ENCODE measurements around the gene OVOL2.
A peak's percentile ranks its signal among the peaks of the same experiment; 100 is the strongest.
"Not testable (repeated sequence)": the region's sequence is repeated elsewhere in the genome, so short reads cannot be mapped to it uniquely, and the experiment has no call there.

OVOL2 gene

GRCh38 chr20:18087054-18087453 lies 29.3 kb upstream of the OVOL2 start:
- H3K9me3 ChIP-seq (ENCODE audit: control insufficient read depth, insufficient read depth, low read length): no peaks in the 10 kb centered on the region
- H3K27me3 ChIP-seq (ENCODE audit: control insufficient read depth, insufficient read depth, low read length): no peaks in the 10 kb centered on the region

DNA sequence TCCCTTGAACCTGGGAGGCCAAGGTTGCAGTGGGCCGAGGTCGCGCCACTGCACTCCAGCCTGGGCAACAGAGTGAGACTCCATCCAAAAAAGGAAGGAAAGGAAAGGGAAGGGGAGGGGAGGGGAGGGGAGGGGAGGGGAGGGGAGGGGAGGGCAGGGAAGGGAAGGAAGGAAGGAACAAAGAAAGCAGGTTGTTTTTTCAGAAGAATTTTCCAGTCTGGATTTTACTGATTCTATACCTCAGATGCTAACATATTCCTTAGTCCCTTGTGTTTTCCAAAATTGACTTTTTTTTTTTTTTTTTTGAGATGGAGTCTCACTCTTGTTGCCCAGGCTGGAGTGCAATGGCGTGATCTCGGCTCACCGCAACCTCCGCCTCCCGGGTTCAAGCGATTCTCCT lies 23.1 kb upstream of the OVOL2 start:
- H3K4me1 ChIP-seq (ENCODE audit: control insufficient read depth, insufficient read depth, low read length); H3K9ac ChIP-seq (ENCODE audit: low read depth, low read length); H3K9me3 ChIP-seq (ENCODE audit: control insufficient read depth, insufficient read depth, low read length); H3K27me3 ChIP-seq (ENCODE audit: control insufficient read depth, insufficient read depth, low read length); H3K4me3 ChIP-seq (ENCODE audit: low read depth, low read length); H3K36me3 ChIP-seq (ENCODE audit: control insufficient read depth, insufficient read depth, low read length): not testable (repeated sequence)

More at GRCh38 chr20:18087054-18087453, 29.3 kb upstream of the OVOL2 start:
- Histone ChIP-seq H3K9ac (ENCODE audit: low read depth, low read length) (no peak overlapping the region), H3K36me3 (ENCODE audit: control insufficient read depth, insufficient read depth, low read length) (no peaks in the 10 kb centered on the region), H3K4me3 (ENCODE audit: low read depth, low read length) (no peak overlapping the region), H3K4me1 (ENCODE audit: control insufficient read depth, insufficient read depth, low read length) (no peaks in the 10 kb centered on the region)

DNA sequence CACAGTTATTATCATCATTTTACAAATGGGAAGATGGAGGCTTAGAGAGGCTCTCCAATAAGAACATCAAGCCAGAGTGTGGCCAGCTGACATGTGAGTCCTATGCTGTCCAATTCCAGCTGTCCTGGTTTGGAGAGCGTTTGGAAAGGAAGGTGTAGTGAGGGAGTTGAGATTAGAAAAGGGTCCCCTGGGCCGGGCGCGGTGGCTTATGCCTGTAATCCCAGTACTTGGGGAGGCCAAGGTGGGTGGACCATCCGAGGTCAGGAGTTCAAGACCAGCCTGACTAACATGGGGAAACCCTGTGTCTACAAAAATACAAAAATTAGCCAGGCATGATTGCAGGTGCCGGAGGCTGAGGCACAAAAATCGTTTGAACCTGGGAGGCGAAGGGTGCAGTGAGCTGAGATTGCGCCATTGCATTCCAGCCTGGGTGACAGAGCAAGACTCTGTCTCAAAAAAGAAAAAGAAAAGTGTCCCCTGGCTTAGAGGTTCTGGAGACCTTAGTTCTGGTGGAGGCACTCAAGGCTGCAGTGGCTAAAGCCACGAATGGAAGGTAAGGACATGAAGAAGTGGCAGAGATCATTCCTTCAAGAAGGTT lies 22.1 kb upstream of the OVOL2 start:
- Histone ChIP-seq H3K4me1 (ENCODE audit: control insufficient read depth, insufficient read depth, low read length) (no peaks in the 10 kb centered on the region), H3K4me3 (ENCODE audit: low read depth, low read length) (no peak overlapping the region), H3K36me3 (ENCODE audit: control insufficient read depth, insufficient read depth, low read length) (no peaks in the 10 kb centered on the region), H3K9ac (ENCODE audit: low read depth, low read length) (no peak overlapping the region), H3K9me3 (ENCODE audit: control insufficient read depth, insufficient read depth, low read length) (no peaks in the 10 kb centered on the region), H3K27me3 (ENCODE audit: control insufficient read depth, insufficient read depth, low read length) (no peaks in the 10 kb centered on the region)

DNA sequence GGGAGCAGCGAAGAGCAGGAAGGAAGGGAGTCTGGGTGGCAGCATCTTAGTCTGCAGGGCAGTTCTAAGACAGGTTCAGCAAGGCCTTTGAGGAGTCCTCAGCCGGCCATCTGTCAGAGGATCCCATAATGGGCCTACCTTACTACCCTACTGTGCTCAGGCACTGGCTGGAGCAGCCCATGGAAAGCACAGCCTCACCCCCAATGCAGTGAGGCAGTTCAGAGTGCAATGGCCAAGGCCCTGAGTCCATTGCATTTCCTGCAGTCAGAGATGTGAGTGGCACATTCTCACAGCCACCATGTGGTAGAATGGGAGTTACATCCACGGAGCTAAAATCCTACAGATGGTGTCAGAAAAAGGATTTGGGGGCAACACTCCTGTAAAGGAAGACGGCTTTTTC lies 19.4 kb upstream of the OVOL2 start:
- Histone ChIP-seq H3K27me3 (ENCODE audit: control insufficient read depth, insufficient read depth, low read length) (no peaks in the 10 kb centered on the region), H3K4me3 (ENCODE audit: low read depth, low read length) (no peak overlapping the region), H3K9ac (ENCODE audit: low read depth, low read length) (no peak overlapping the region), H3K36me3 (ENCODE audit: control insufficient read depth, insufficient read depth, low read length) (no peaks in the 10 kb centered on the region), H3K9me3 (ENCODE audit: control insufficient read depth, insufficient read depth, low read length) (no peaks in the 10 kb centered on the region), H3K4me1 (ENCODE audit: control insufficient read depth, insufficient read depth, low read length) (no peaks in the 10 kb centered on the region)

- Histone ChIP-seq H3K36me3 (ENCODE audit: control insufficient read depth, insufficient read depth, low read length) (no peaks in the 10 kb centered on the region), H3K27me3 (ENCODE audit: control insufficient read depth, insufficient read depth, low read length) (no peaks in the 10 kb centered on the region), H3K9me3 (ENCODE audit: control insufficient read depth, insufficient read depth, low read length) (no peaks in the 10 kb centered on the region), H3K4me1 (ENCODE audit: control insufficient read depth, insufficient read depth, low read length) (no peaks in the 10 kb centered on the region), H3K9ac (ENCODE audit: low read depth, low read length) (no peak overlapping the region), H3K4me3 (ENCODE audit: low read depth, low read length) (no peak overlapping the region)
Measured at GRCh38 chr20:18072532-18072931, 14.8 kb upstream of the OVOL2 start.

GRCh38 chr20:18066421-18067333 lies 9.0 kb upstream of the OVOL2 start:
- Histone ChIP-seq H3K9me3 (ENCODE audit: control insufficient read depth, insufficient read depth, low read length) (no peaks in the 10 kb centered on the region), H3K36me3 (ENCODE audit: control insufficient read depth, insufficient read depth, low read length) (no peaks in the 10 kb centered on the region), H3K4me1 (ENCODE audit: control insufficient read depth, insufficient read depth, low read length) (no peaks in the 10 kb centered on the region), H3K4me3 (ENCODE audit: low read depth, low read length) (no peak overlapping the region), H3K27me3 (ENCODE audit: control insufficient read depth, insufficient read depth, low read length) (peaks cover 2% of the 10 kb centered on the region), H3K9ac (ENCODE audit: low read depth, low read length) (no peak overlapping the region)

GRCh38 chr20:18063676-18064075 lies 6.0 kb upstream of the OVOL2 start:
- Histone ChIP-seq H3K4me1 (ENCODE audit: control insufficient read depth, insufficient read depth, low read length) (peaks cover 4% of the 10 kb centered on the region), H3K9ac (ENCODE audit: low read depth, low read length) (no peak overlapping the region), H3K36me3 (ENCODE audit: control insufficient read depth, insufficient read depth, low read length) (no peaks in the 10 kb centered on the region), H3K4me3 (ENCODE audit: low read depth, low read length) (no peak overlapping the region), H3K27me3 (ENCODE audit: control insufficient read depth, insufficient read depth, low read length) (peaks cover 22% of the 10 kb centered on the region), H3K9me3 (ENCODE audit: control insufficient read depth, insufficient read depth, low read length) (no peaks in the 10 kb centered on the region)

- Histone ChIP-seq H3K27me3 (ENCODE audit: control insufficient read depth, insufficient read depth, low read length) (peaks cover 50% of the 10 kb centered on the region), H3K4me3 (ENCODE audit: low read depth, low read length) (peak overlapping the region; percentile 67), H3K4me1 (ENCODE audit: control insufficient read depth, insufficient read depth, low read length) (peaks cover 14% of the 10 kb centered on the region), H3K9ac (ENCODE audit: low read depth, low read length) (no peak overlapping the region), H3K9me3 (ENCODE audit: control insufficient read depth, insufficient read depth, low read length) (no peaks in the 10 kb centered on the region), H3K36me3 (ENCODE audit: control insufficient read depth, insufficient read depth, low read length) (no peaks in the 10 kb centered on the region)
Measured at GRCh38 chr20:18059603-18060002, 1.9 kb upstream of the OVOL2 start.

DNA sequence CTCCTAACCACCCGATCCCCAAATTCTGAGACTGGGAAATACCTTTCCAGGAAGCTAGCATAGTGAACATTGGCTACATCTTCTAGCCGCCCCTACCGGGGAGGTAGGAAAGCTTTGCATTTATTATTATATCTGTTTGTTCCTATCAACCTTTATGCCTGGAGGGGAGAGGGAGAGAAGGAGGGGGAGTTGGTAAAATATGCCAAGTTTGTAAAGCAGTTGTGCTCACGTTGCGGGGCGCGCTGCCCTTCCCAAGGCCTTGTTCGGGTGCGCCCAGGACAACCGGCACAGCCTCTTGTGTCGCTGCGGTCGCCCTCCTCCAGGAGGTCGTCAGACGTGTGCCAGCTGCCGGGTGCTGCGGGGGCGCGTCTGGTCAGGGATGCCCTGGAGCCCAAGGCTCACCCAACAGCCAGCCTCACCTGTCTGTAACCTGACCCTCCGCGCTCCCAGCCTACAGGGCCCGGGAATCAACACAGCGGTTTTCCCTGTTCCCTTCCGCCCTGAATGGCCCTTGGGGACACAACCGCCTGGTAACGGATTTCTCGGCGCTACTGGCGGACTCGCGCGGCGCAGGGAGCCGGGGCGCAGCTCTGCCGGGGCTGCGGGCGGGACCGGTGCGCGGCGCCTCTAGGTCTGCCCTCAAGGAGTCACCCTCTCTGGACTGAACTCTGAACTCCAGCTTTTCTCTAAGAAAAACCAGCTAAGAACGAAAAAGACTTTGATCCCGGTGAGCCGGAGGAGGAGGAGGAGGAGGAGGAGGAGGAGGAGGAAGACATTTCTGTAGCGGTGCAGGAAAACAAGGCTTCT lies 1.1 kb upstream of the OVOL2 start:
- H3K9ac ChIP-seq (ENCODE audit: low read depth, low read length): no peak overlapping the region
- H3K4me1 ChIP-seq (ENCODE audit: control insufficient read depth, insufficient read depth, low read length): peaks cover 15% of the 10 kb centered on the region
- no peaks in the 10 kb centered on the region for H3K36me3 ChIP-seq (ENCODE audit: control insufficient read depth, insufficient read depth, low read length)
- H3K27me3 ChIP-seq (ENCODE audit: control insufficient read depth, insufficient read depth, low read length): peaks cover 57% of the 10 kb centered on the region
- no peaks in the 10 kb centered on the region for H3K9me3 ChIP-seq (ENCODE audit: control insufficient read depth, insufficient read depth, low read length)
- H3K4me3 ChIP-seq (ENCODE audit: low read depth, low read length): peak overlapping the region; percentile 67

- Histone ChIP-seq H3K4me1 (ENCODE audit: control insufficient read depth, insufficient read depth, low read length) (peaks cover 15% of the 10 kb centered on the region), H3K36me3 (ENCODE audit: control insufficient read depth, insufficient read depth, low read length) (no peaks in the 10 kb centered on the region), H3K9me3 (ENCODE audit: control insufficient read depth, insufficient read depth, low read length) (no peaks in the 10 kb centered on the region), H3K27me3 (ENCODE audit: control insufficient read depth, insufficient read depth, low read length) (peaks cover 60% of the 10 kb centered on the region), H3K4me3 (ENCODE audit: low read depth, low read length) (peak overlapping the region; percentile 67), H3K9ac (ENCODE audit: low read depth, low read length) (no peak overlapping the region)
Measured at GRCh38 chr20:18057994-18058349, 256 bp upstream of the OVOL2 start.

DNA sequence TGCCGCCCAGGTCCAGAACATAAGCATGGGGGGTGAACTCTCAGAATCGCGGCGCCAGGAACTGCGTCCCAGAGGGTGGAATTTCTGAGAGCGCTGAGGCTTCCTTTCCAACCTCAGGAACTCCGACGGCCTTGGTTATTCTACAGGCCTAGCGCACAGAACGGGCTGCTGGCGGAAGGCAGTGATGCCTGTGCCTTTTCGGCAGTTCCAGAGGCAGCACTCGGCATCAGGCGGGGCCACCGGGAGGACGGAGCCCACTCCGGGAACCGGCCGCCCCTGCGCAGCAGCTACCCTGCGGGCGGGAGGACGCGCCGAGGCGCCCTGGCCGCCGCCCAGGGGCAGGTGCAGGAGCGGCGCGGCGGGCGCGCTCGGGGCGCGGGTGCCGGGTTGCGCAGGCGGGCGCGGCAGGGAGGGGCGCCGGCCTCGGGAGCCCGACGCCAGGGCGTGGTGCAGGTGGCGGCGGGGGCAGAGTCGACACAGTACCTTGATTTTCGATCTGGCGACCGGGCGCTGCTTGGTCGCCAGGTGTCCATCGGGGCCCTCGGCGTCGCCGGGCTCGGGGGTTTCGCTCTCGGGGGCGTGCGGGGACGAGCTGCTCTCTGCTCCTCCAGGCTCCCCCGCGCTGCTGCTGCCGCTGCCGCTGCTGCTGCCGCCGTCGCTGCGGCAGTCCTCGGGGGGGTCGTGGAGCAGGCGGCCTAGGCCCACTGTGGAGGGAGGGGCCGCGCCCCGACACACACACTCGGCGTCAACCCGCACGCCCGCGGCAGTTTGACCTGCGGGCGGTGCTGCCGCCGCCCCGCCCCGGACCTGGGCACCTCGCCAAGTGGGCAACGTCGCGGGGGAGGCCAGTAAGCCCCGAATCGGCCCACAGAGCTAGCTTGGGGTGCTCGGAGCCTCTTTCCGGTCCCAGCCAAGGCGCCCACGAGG lies 1.3 kb downstream of the OVOL2 start:
- Histone ChIP-seq H3K36me3 (ENCODE audit: control insufficient read depth, insufficient read depth, low read length) (no peaks in the 10 kb centered on the region), H3K4me3 (ENCODE audit: low read depth, low read length) (peak overlapping the region; percentile 67), H3K9me3 (ENCODE audit: control insufficient read depth, insufficient read depth, low read length) (no peaks in the 10 kb centered on the region), H3K4me1 (ENCODE audit: control insufficient read depth, insufficient read depth, low read length) (peaks cover 15% of the 10 kb centered on the region), H3K9ac (ENCODE audit: low read depth, low read length) (no peak overlapping the region), H3K27me3 (ENCODE audit: control insufficient read depth, insufficient read depth, low read length) (peaks cover 57% of the 10 kb centered on the region)

Data from iPS-15b (cell line).